Activated CD4-positive, alpha-beta T cell treated with anti-CD3 and anti-CD28 coated beads for 4 hours (primary cell): ENCODE measurements around the gene TAF1B.

Source experiments
- DNase-seq, 2 donors: peaks; one replicate each; pipeline ENCODE4 v3.0.0-alpha.2; 2020

The TAF1B gene

GRCh38 chr2:9808334-9809063, 34.8 kb upstream of the TAF1B start:
- DNase-seq, result no peak

GRCh38 chr2:9809064-9809356, 34.3 kb upstream of the TAF1B start:
- DNase-seq, result no peak

GRCh38 chr2:9809448-9810088, 33.7 kb upstream of the TAF1B start:
- no peak for DNase-seq

- DNase-seq, result no peak
Observed at GRCh38 chr2:9811216-9811615, 32.1 kb upstream of the TAF1B start.

GRCh38 chr2:9811679-9812511, 31.4 kb upstream of the TAF1B start:
- DNase-seq, result no peak

GRCh38 chr2:9812945-9813311, 30.3 kb upstream of the TAF1B start:
- DNase-seq, result no peak

GRCh38 chr2:9813312-9814128, 29.8 kb upstream of the TAF1B start:
- peak; percentile 64 to 69 for DNase-seq

GRCh38 chr2:9814129-9814868, 29.0 kb upstream of the TAF1B start:
- no peak for DNase-seq

GRCh38 chr2:9815076-9815475, 28.2 kb upstream of the TAF1B start:
- DNase-seq, result no peak

- no peak for DNase-seq
Observed at GRCh38 chr2:9815844-9816279, 27.4 kb upstream of the TAF1B start.

GRCh38 chr2:9818097-9818496, 25.2 kb upstream of the TAF1B start:
- DNase-seq, result no peak

- DNase-seq, result no peak
Observed at GRCh38 chr2:9819551-9819950, 23.7 kb upstream of the TAF1B start.

GRCh38 chr2:9820020-9820973, 23.0 kb upstream of the TAF1B start:
- no peak for DNase-seq

- no peak for DNase-seq
Observed at GRCh38 chr2:9821805-9822445, 21.3 kb upstream of the TAF1B start.

GRCh38 chr2:9824441-9824840, 18.8 kb upstream of the TAF1B start:
- DNase-seq, result no peak

GRCh38 chr2:9824956-9825720, 18.1 kb upstream of the TAF1B start:
- no peak for DNase-seq

- DNase-seq, result no peak
Observed at GRCh38 chr2:9826208-9826607, 17.1 kb upstream of the TAF1B start.

GRCh38 chr2:9830685-9831410, 12.4 kb upstream of the TAF1B start:
- no peak for DNase-seq

- no peak for DNase-seq
Observed at GRCh38 chr2:9831670-9832069, 11.6 kb upstream of the TAF1B start.
